GM12872 (cell line): ENCODE data around the gene SGCD.

Source experiments
- TF ChIP-seq, protein P1 (sequence below): IDR thresholded peaks from 3 replicates; pipeline ENCODE4 v1.5.1; 2011; ENCODE audit warnings: low read depth, mild to moderate bottlenecking, low read length, moderate library complexity; ENCODE audit not compliant: insufficient read depth

SGCD gene

DNA sequence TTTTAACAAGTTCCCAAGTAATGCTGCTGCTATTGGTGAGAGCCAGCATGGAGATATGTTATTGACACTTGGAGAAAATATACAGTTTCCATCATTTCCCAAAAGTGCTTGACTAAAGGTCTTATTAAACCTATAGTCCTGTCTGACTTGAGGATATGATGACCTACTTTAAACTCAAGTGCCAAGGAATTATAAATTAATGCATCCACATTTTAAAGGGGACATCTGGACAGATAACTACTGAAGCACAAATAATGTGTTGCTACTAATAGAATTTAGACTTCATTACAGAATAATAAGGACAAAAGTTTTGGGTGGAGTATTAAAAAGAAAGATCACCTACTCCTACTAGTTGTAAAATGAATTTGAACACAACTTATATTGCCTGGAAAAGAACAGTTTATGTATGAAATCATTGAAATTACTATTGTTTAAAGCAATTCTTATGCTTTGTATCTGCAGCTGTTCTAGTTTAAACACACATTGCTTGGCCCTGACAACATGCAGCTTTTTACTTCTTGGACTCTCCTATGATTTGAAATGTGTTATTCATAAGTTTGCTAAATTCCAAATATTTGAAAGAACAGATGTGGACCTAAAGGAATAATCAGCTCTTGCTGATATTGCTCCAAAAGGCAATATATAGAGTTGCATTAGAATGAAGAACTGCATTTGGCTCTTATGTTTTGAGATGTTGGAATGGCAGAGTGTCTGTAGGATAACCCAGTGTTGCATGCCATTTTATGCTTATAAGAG lies 73.4 kb downstream of the SGCD start:
- TF ChIP-seq, protein P1, sequence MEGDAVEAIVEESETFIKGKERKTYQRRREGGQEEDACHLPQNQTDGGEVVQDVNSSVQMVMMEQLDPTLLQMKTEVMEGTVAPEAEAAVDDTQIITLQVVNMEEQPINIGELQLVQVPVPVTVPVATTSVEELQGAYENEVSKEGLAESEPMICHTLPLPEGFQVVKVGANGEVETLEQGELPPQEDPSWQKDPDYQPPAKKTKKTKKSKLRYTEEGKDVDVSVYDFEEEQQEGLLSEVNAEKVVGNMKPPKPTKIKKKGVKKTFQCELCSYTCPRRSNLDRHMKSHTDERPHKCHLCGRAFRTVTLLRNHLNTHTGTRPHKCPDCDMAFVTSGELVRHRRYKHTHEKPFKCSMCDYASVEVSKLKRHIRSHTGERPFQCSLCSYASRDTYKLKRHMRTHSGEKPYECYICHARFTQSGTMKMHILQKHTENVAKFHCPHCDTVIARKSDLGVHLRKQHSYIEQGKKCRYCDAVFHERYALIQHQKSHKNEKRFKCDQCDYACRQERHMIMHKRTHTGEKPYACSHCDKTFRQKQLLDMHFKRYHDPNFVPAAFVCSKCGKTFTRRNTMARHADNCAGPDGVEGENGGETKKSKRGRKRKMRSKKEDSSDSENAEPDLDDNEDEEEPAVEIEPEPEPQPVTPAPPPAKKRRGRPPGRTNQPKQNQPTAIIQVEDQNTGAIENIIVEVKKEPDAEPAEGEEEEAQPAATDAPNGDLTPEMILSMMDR = no peak

DNA sequence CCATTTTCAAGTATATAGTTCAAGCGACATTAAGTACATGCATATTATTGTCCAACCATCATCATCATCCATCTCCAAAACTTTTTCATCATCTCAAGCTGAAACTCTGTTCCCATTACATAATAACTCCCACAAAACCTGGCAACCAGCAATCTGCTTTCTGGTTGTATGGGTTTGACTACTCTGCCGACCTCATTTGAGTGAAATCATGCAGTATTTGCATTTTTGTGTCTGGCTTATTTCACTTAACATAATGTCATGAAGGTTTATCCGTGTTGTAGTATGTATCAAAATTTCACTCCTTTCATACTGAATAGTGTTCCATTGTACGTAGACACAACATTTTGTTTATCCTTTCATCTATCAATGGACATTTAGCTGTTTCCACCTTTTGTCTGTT lies 74.8 kb downstream of the SGCD start:
- TF ChIP-seq, protein P1 = no peak

DNA sequence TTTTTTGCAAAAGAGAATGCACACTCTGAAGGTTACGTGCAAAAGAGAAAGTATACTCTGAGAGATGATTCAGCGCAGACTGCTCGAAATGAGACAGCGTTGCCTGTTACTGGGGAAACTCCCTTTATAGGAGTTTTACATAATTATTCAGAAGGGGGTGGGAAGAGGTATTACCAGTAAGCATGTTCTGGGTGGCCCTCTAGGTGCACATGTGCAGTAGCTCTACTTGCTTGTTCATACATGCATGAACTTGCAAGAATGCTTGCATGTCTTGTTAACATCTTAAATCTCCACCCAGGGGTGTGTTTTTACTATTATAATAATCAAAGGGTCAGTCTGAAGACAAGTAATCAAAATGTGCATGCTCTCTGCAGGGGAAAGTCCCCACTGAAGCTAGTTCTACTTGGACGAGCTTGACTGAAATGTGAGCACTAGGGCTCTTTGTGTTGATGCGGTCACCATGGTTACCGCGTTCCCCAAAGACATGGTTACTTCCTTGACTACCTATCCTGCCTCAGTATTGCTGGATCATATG lies 75.5 kb downstream of the SGCD start:
- TF ChIP-seq, protein P1 = no peak

DNA sequence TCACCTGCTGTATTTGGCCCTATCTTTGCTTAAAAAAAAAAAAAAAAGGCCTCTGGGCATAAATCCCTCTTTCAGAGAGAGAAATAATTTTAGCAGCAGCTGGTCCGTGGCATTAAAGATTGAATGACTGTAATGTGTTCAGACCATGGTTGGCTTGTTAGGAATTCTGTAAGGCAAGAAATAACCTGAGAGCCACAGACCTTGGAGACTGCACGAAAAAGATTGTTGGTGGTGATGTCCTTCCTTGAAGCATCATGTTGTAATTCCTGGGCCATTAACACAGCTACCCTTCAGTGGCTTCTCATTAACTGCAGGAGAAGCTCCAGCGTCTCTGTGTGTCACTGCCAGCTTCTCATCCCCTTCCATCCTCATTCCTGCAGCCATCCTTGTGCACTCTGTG lies 79.0 kb downstream of the SGCD start:
- TF ChIP-seq, protein P1 = no peak

DNA sequence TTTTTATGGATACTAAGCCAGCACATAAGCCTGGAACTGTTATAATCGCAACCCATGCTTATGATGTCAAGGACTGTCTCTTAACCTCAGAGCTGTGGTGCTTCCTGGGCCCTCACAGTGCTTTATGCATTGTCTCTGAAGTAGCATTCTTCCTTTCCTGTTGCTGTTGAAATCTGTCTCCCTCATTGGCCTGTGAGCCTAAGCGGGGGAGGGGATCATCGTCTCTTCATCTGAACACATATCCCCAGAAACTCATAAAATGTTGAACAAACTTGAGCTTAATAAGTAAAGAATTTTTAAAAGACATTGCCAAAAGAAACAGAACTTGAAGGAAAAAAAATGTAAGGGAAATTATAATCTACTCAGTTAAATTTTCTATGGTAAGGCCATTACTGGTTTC lies 80.3 kb downstream of the SGCD start:
- TF ChIP-seq, protein P1 = no peak

DNA sequence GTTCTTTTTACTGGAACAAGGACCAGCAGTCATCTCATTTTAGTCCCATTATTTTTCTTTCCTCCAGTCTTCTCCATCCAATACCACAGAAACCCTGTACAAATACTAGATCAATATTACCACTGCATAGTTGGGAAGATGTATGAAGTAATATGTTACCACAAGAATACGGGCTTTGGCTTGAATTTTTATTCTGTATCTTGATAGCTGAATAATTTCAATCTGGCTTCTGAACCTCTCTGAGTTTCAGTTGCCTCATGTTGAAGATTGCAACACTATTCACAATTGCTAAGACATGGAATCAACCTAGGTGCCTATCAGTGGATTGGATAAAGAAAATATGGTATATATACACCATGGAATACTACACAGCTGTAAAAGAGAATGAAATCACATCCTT lies 82.9 kb downstream of the SGCD start:
- TF ChIP-seq, protein P1 = no peak

DNA sequence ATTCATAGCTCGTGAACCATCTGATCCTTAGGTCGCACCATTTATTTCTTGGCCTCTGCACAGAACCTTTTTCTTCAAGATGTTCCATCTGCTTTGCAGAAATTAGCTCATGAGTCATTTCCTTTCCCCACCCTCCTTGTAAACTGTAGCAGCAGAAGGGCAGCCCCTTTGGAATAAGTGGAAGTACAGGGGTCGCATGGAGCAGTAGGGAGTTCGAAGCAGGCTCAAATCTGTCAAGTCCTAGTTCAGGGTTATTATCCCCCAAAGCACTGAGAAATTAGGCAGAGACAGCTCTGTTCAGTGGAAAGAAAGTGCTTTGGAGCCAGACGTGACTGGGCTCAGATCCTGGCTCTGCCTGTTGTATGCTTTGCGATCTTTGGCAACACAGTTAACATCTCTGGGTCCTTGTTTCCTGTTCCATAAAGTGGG lies 84.2 kb downstream of the SGCD start:
- TF ChIP-seq, protein P1 = no peak
